Mesothelial cell of epicardium (in vitro differentiated cells): ENCODE measurements around the gene ROS1. TPM values are rescaled to one million over a fixed set of nuclear protein-coding genes. Genes with fewer than 3 reads are reported as not detected.

Experiments
- DNase-seq, 2 experiments: peaks; one replicate each; pipeline ENCODE4 v3.0.0; 2021; ENCODE audit warnings: low spot score in 2 of 2; ENCODE audit not compliant: unreplicated experiment in 2 of 2
- H3K27ac Mint-ChIP-seq: 2 replicates; pipeline ENCODE4 v1.8.0; 2021; ENCODE audit warnings: mixed read lengths
- H3K27me3 Mint-ChIP-seq: 2 replicates; pipeline ENCODE4 v1.8.0; 2021; ENCODE audit warnings: low read depth, mixed read lengths
- H3K36me3 Mint-ChIP-seq: 2 replicates; pipeline ENCODE4 v1.8.0; 2021; ENCODE audit warnings: mixed read lengths
- H3K4me1 Mint-ChIP-seq: 2 replicates; pipeline ENCODE4 v1.8.0; 2021; ENCODE audit warnings: mixed read lengths
- H3K4me3 Mint-ChIP-seq: 2 replicates; pipeline ENCODE4 v1.8.0; 2021; ENCODE audit warnings: mild to moderate bottlenecking, moderate library complexity, mixed read lengths
- H3K9me3 Mint-ChIP-seq: 2 replicates; pipeline ENCODE4 v1.8.0; 2021; ENCODE audit warnings: mixed read lengths
- CTCF ChIP-seq: fragments of 200-600 bp; sonication (generic); IDR thresholded peaks from one replicate; pipeline ENCODE4 v1.5.0; 2021; ENCODE audit warnings: antibody characterized with exemption; ENCODE audit not compliant: unreplicated experiment
- total RNA-seq: library from RNA; stranded (reverse); gene quantifications from 3 replicates; pipeline ENCODE4 v1.2.1, GENCODE V29; 2021

ROS1 gene
- total RNA-seq, 1 donor from 2014 or later = not detected

- Mint-ChIP-seq H3K36me3 (no peaks in the 10 kb centered on the region), H3K4me1 (no peaks in the 10 kb centered on the region), H3K27me3 (peaks cover 26% of the 10 kb centered on the region), H3K27ac (no peak overlapping the region), H3K9me3 (peaks cover 12% of the 10 kb centered on the region), H3K4me3 (no peak overlapping the region)
- no peak for DNase-seq
- no peak for TF ChIP-seq CTCF
Measured at GRCh38 chr6:117338567-117338966, 87.2 kb downstream of the ROS1 start.

- H3K4me3 Mint-ChIP-seq = no peak overlapping the region
- H3K4me1 Mint-ChIP-seq = no peaks in the 10 kb centered on the region
- no peak for TF ChIP-seq CTCF
- H3K9me3 Mint-ChIP-seq = peaks cover 32% of the 10 kb centered on the region
- no peak overlapping the region for H3K27ac Mint-ChIP-seq
- H3K36me3 Mint-ChIP-seq = no peaks in the 10 kb centered on the region
- DNase-seq = no peak
- H3K27me3 Mint-ChIP-seq = peaks cover 25% of the 10 kb centered on the region
Measured at GRCh38 chr6:117329926-117330325, 95.8 kb downstream of the ROS1 start.

GRCh38 chr6:117328500-117328899, 97.2 kb downstream of the ROS1 start:
- Mint-ChIP-seq H3K27ac (no peak overlapping the region), H3K9me3 (peaks cover 26% of the 10 kb centered on the region), H3K4me1 (peaks cover 3% of the 10 kb centered on the region), H3K36me3 (no peaks in the 10 kb centered on the region), H3K27me3 (peaks cover 22% of the 10 kb centered on the region), H3K4me3 (no peak overlapping the region)
- TF ChIP-seq CTCF = no peak
- DNase-seq = no peak

- H3K4me1 Mint-ChIP-seq = peaks cover 3% of the 10 kb centered on the region
- H3K27ac Mint-ChIP-seq = no peak overlapping the region
- H3K9me3 Mint-ChIP-seq = peaks cover 26% of the 10 kb centered on the region
- H3K27me3 Mint-ChIP-seq = peaks cover 19% of the 10 kb centered on the region
- no peak overlapping the region for H3K4me3 Mint-ChIP-seq
- H3K36me3 Mint-ChIP-seq = no peaks in the 10 kb centered on the region
- TF ChIP-seq CTCF = no peak
- DNase-seq = no peak
Measured at GRCh38 chr6:117328005-117328389, 97.7 kb downstream of the ROS1 start.

GRCh38 chr6:117327149-117328004, 98.4 kb downstream of the ROS1 start:
- H3K36me3 Mint-ChIP-seq = no peaks in the 10 kb centered on the region
- no peak overlapping the region for H3K4me3 Mint-ChIP-seq
- peaks cover 3% of the 10 kb centered on the region for H3K4me1 Mint-ChIP-seq
- no peak overlapping the region for H3K27ac Mint-ChIP-seq
- TF ChIP-seq CTCF = no peak
- peaks cover 18% of the 10 kb centered on the region for H3K27me3 Mint-ChIP-seq
- DNase-seq = no peak
- peaks cover 21% of the 10 kb centered on the region for H3K9me3 Mint-ChIP-seq
